Measurements from ENCODE around the gene KRT20. TPM values are rescaled to one million over a fixed set of nuclear protein-coding genes. Genes with fewer than 3 reads are reported as not detected.

KRT20 gene
- total and polyA plus RNA-seq, 4 donors: not detected

GRCh38 chr17:40910441-40910841 is 25.4 kb upstream of the KRT20 start:
- no peak for DNase-seq (ENCODE audit: low spot score)
- Histone ChIP-seq H3K9me3 (ENCODE audit: control insufficient read depth in 4 of 4, low read length in 3 of 4) (no peaks in the 10 kb centered on the region), H3K4me1 (ENCODE audit: control insufficient read depth in 4 of 4, insufficient read depth in 4 of 4, low read length in 3 of 4) (no peaks in the 10 kb centered on the region), H3K27me3 (ENCODE audit: control insufficient read depth in 4 of 4, insufficient read depth in 4 of 4, low read length in 3 of 4) (peaks cover 0 to 4% (median 0%) of the 10 kb centered on the region in 4 donors), H3K9ac (ENCODE audit: low read depth in 1 of 2, low read length in 2 of 2) (no peak overlapping the region), H3K27ac (ENCODE audit: low read depth in 1 of 2, low read length in 2 of 2) (no peak overlapping the region), H3K36me3 (ENCODE audit: control insufficient read depth in 4 of 4, insufficient read depth in 3 of 4, low read depth in 1 of 4, low read length in 3 of 4) (no peaks in the 10 kb centered on the region), H3K4me3 (ENCODE audit: low read depth in 1 of 3, low read length in 3 of 3) (no peak overlapping the region)
- no peak for TF ChIP-seq NR2F2 (IDR thresholded peaks at IDR 0.05)
- TF ChIP-seq REST (IDR thresholded peaks at IDR 0.05): no peak
- no peak for TF ChIP-seq ATF3 (IDR thresholded peaks at IDR 0.05)
- no peak for TF ChIP-seq JUND (IDR thresholded peaks at IDR 0.05)
- WGBS: 81% methylated on average over 3 of the region's 3 CpGs

GRCh38 chr17:40909755-40910154 is 24.7 kb upstream of the KRT20 start:
- Histone ChIP-seq H3K9ac (ENCODE audit: low read depth in 1 of 2, low read length in 2 of 2) (no peak overlapping the region), H3K4me3 (ENCODE audit: low read depth in 1 of 3, low read length in 3 of 3) (no peak overlapping the region), H3K36me3 (ENCODE audit: control insufficient read depth in 4 of 4, insufficient read depth in 3 of 4, low read depth in 1 of 4, low read length in 3 of 4) (no peaks in the 10 kb centered on the region), H3K27me3 (ENCODE audit: control insufficient read depth in 4 of 4, insufficient read depth in 4 of 4, low read length in 3 of 4) (peaks cover 0 to 6% (median 0%) of the 10 kb centered on the region in 4 donors), H3K9me3 (ENCODE audit: control insufficient read depth in 4 of 4, low read length in 3 of 4) (no peaks in the 10 kb centered on the region), H3K4me1 (ENCODE audit: control insufficient read depth in 4 of 4, insufficient read depth in 4 of 4, low read length in 3 of 4) (no peaks in the 10 kb centered on the region), H3K27ac (ENCODE audit: low read depth in 1 of 2, low read length in 2 of 2) (no peak overlapping the region)
- WGBS: 34% methylated on average over 4 of the region's 4 CpGs
- DNase-seq (ENCODE audit: low spot score): no peak
- TF ChIP-seq FOXA1 (IDR thresholded peaks at IDR 0.05): no peak
- TF ChIP-seq FOXA2 (IDR thresholded peaks at IDR 0.05): no peak
- no peak for TF ChIP-seq GABPA (IDR thresholded peaks at IDR 0.05 in 1 of 2, conservative IDR thresholded peaks at IDR 0.05 in 1 of 2)
- TF ChIP-seq RXRA (IDR thresholded peaks at IDR 0.05): no peak
- TF ChIP-seq EGR1 (IDR thresholded peaks at IDR 0.05; ENCODE audit: low read depth in 2 of 2): no peak
- no peak for TF ChIP-seq MAX (IDR thresholded peaks at IDR 0.05)
- no peak for TF ChIP-seq HNF4G (IDR thresholded peaks at IDR 0.05)
- no peak for TF ChIP-seq SP1 (IDR thresholded peaks at IDR 0.05)
- TF ChIP-seq JUND (IDR thresholded peaks at IDR 0.05): no peak
- no peak for TF ChIP-seq NR2F2 (IDR thresholded peaks at IDR 0.05)
- no peak for TF ChIP-seq TAF1 (conservative IDR thresholded peaks at IDR 0.05)
- no peak for TF ChIP-seq HNF4A (conservative IDR thresholded peaks at IDR 0.05)

GRCh38 chr17:40909351-40909750 is 24.3 kb upstream of the KRT20 start:
- no peak overlapping the region for H3K27ac ChIP-seq (ENCODE audit: low read depth in 1 of 2, low read length in 2 of 2)
- no peak for TF ChIP-seq YY1 (IDR thresholded peaks at IDR 0.05)
- peak; percentile 93 to 95 for TF ChIP-seq RAD21 (IDR thresholded peaks at IDR 0.05)
- TF ChIP-seq FOXA2 (IDR thresholded peaks at IDR 0.05): no peak
- TF ChIP-seq CTCF (IDR thresholded peaks at IDR 0.05; ENCODE audit: low read depth, low read length, missing input control): peak; percentile 74
- no peak for TF ChIP-seq REST (IDR thresholded peaks at IDR 0.05)
- peak; percentile 52 to 81 for TF ChIP-seq JUND (IDR thresholded peaks at IDR 0.05)
- no peak for TF ChIP-seq ZBTB33 (IDR thresholded peaks at IDR 0.05)
- TF ChIP-seq GABPA (IDR thresholded peaks at IDR 0.05 in 1 of 2, conservative IDR thresholded peaks at IDR 0.05 in 1 of 2): no peak
- 1% methylated on average over 5 of the region's 5 CpGs for WGBS
- H3K9ac ChIP-seq (ENCODE audit: low read depth in 1 of 2, low read length in 2 of 2): no peak overlapping the region
- no peaks in the 10 kb centered on the region for H3K9me3 ChIP-seq (ENCODE audit: control insufficient read depth in 4 of 4, low read length in 3 of 4)
- DNase-seq (ENCODE audit: low spot score): peak; percentile 56
- no peaks in the 10 kb centered on the region for H3K36me3 ChIP-seq (ENCODE audit: control insufficient read depth in 4 of 4, insufficient read depth in 3 of 4, low read depth in 1 of 4, low read length in 3 of 4)
- H3K4me3 ChIP-seq (ENCODE audit: low read depth in 1 of 3, low read length in 3 of 3): no peak overlapping the region
- peaks cover 0 to 6% (median 0%) of the 10 kb centered on the region in 4 donors for H3K27me3 ChIP-seq (ENCODE audit: control insufficient read depth in 4 of 4, insufficient read depth in 4 of 4, low read length in 3 of 4)
- no peaks in the 10 kb centered on the region for H3K4me1 ChIP-seq (ENCODE audit: control insufficient read depth in 4 of 4, insufficient read depth in 4 of 4, low read length in 3 of 4)
